ENCODE measurements around the gene SANBR.

GRCh38 chr2:61045226-61045625, 20.4 kb upstream of the SANBR start:
- TF ChIP-seq, protein P1, sequence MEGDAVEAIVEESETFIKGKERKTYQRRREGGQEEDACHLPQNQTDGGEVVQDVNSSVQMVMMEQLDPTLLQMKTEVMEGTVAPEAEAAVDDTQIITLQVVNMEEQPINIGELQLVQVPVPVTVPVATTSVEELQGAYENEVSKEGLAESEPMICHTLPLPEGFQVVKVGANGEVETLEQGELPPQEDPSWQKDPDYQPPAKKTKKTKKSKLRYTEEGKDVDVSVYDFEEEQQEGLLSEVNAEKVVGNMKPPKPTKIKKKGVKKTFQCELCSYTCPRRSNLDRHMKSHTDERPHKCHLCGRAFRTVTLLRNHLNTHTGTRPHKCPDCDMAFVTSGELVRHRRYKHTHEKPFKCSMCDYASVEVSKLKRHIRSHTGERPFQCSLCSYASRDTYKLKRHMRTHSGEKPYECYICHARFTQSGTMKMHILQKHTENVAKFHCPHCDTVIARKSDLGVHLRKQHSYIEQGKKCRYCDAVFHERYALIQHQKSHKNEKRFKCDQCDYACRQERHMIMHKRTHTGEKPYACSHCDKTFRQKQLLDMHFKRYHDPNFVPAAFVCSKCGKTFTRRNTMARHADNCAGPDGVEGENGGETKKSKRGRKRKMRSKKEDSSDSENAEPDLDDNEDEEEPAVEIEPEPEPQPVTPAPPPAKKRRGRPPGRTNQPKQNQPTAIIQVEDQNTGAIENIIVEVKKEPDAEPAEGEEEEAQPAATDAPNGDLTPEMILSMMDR (IDR thresholded peaks at IDR 0.05), result no peak
- TF ChIP-seq POLR2A (IDR thresholded peaks at IDR 0.05), result no peak
